ENCODE results near the gene TGFBR3. TPM values are rescaled to one million over a fixed set of nuclear protein-coding genes. Genes with fewer than 3 reads are reported as not detected.

TGFBR3 gene
- total and polyA plus RNA-seq, 8 donors: 6.0 to 34.8 (median 21.4) TPM

DNA sequence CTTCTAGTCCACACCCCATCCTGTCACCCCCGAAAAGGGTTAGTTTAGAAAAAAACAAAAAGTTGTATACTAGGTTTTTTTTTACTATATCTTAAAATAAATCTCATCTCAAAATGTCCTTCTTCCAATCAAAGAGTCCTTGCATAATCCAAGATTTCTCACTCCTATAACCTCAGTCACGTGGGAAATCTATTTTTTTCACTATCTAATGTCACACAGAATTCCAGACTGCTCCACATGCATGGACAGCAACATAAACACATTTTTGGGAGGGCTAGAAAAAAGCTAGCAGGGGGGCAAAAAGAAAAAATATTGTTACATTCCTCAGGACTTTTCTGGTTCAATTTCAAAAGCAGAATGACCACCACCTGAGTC, 39.3 kb downstream of the TGFBR3 start:
- Histone ChIP-seq H3K4me3 (no peak overlapping the region), H3K9me3 (no peaks in the 10 kb centered on the region), H3K27ac (peak overlapping the region in 1 of 4 donors; percentile 26), H3K36me3 (no peaks in the 10 kb centered on the region), H3K4me1 (peaks cover 10 to 34% (median 26%) of the 10 kb centered on the region in 3 donors), H3K27me3 (no peaks in the 10 kb centered on the region)
- 36 to 38% methylated on average over 2 of the region's 2 CpGs for WGBS, 2 donors
- ATAC-seq (no peak), FAIRE-seq (no peak), DNase-seq (no peak)
- intact Hi-C loops (cut with DNase I): no loop called here
- TF ChIP-seq, protein P1, sequence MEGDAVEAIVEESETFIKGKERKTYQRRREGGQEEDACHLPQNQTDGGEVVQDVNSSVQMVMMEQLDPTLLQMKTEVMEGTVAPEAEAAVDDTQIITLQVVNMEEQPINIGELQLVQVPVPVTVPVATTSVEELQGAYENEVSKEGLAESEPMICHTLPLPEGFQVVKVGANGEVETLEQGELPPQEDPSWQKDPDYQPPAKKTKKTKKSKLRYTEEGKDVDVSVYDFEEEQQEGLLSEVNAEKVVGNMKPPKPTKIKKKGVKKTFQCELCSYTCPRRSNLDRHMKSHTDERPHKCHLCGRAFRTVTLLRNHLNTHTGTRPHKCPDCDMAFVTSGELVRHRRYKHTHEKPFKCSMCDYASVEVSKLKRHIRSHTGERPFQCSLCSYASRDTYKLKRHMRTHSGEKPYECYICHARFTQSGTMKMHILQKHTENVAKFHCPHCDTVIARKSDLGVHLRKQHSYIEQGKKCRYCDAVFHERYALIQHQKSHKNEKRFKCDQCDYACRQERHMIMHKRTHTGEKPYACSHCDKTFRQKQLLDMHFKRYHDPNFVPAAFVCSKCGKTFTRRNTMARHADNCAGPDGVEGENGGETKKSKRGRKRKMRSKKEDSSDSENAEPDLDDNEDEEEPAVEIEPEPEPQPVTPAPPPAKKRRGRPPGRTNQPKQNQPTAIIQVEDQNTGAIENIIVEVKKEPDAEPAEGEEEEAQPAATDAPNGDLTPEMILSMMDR (IDR thresholded peaks at IDR 0.05): no peak

DNA sequence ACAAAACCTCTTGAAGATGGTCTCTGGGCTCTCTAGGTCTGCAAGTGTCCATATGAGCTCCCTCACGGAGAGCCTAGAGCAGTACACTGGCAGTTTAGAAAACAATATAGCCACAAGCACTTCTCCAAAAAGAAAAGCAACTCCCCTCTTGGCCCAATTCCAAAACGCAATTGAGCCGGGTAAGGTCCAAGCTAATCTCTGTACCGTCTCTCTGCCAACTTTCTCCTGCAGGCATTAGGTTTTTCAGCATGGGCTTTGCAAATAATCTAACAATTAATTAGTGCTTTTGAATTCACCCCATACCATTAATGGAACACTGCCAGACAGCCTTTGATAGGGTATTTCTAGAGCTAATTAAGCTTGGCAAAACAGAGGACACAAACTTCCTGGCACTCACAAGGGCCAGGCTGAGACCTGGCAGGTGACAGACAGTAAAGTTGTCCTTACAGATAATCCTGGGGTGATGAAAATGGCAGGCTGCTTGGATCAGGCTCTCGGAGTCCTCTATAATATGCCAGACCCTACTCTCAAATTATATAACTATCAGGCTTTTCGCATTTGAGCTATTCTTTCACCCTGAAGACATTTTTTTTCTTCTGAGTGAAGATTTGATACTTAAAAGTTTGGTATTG, 39.8 kb downstream of the TGFBR3 start:
- DNase-seq (peak in 3 of 6 donors; percentile 44 to 60 (median 50)), ATAC-seq (peak; percentile 61 to 78 (median 74))

DNA sequence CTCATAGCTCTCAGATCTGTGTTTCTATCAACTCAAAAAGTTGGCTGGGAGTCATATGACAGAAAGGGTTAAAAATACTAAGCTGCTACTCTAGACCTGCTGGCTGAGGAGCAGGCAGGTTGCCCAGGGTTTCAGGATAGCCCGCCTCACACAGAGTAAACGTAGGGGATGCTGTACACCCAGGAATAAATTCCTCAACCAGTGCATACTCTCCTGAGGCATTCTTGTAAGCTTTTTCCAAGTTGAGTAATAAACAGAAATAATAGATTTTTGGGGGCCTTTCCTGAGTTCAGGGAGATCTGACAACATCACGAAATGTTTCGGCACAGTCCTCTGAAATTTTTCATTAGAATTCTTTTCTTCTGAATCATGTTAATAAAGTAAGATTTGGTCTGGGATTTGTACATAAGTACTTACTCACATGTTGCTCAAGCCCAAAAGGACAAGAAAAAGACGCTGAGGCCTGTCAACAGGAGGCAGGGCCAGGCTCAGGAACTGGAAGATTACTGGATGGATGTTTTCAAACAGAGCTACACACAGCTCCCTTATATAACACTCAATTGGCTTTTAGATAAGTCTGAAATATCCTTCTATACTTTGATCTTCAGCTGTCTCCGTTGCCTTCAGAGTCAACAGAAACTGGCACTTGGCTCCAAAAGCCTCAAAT, 41.0 kb downstream of the TGFBR3 start:
- ATAC-seq (peak; percentile 62 to 79 (median 73)), FAIRE-seq (no peak), DNase-seq (peak in 1 of 6 donors; percentile 31)
- intact Hi-C loops (cut with DNase I): no loop called here
- Histone ChIP-seq H3K4me1 (peaks cover 10 to 25% (median 20%) of the 10 kb centered on the region in 3 donors), H3K36me3 (no peaks in the 10 kb centered on the region), H3K27me3 (no peaks in the 10 kb centered on the region), H3K4me3 (no peak overlapping the region), H3K27ac (peak overlapping the region in 3 of 4 donors; percentile 26 to 45 (median 28)), H3K9me3 (no peaks in the 10 kb centered on the region)
- TF ChIP-seq, protein P1 (IDR thresholded peaks at IDR 0.05): no peak
- WGBS, 2 donors: 31 to 38% methylated on average over 6 of the region's 6 CpGs

More for the DNA sequence above, 39.8 kb downstream of the TGFBR3 start:
- intact Hi-C loops (cut with DNase I): no loop called here
- H3K27me3 ChIP-seq: no peaks in the 10 kb centered on the region
- no peak for FAIRE-seq
- H3K36me3 ChIP-seq: no peaks in the 10 kb centered on the region
- TF ChIP-seq, protein P1 (IDR thresholded peaks at IDR 0.05): no peak
- H3K27ac ChIP-seq: peak overlapping the region in 3 of 4 donors; percentile 26 to 45 (median 28)
- WGBS, 2 donors: 10 to 14% methylated on average over 6 of the region's 6 CpGs
- peaks cover 10 to 29% (median 24%) of the 10 kb centered on the region in 3 donors for H3K4me1 ChIP-seq
- no peak overlapping the region for H3K4me3 ChIP-seq
- no peaks in the 10 kb centered on the region for H3K9me3 ChIP-seq

DNA sequence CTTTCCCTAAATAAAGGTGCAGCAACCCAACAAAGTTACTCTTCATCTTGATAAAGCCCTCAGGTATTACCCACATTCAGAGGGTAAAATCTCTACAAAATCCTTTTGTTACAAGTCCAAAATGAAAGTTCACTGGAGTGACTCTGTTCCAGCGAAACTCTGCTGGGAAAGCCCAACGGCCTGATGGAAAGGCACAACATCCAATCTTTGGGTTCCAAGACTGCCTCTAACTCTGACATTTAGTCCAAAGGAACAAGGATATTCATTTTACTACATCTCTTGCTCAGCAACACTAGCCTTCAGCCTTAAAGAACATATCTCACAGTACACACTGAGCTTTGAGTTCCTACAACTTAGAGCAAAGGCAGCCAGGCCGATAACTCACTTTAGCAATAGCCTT, 42.1 kb downstream of the TGFBR3 start:
- ATAC-seq: no peak

More for the DNA sequence above, 42.1 kb downstream of the TGFBR3 start:
- Histone ChIP-seq H3K27me3 (no peaks in the 10 kb centered on the region), H3K9me3 (no peaks in the 10 kb centered on the region), H3K27ac (no peak overlapping the region), H3K36me3 (no peaks in the 10 kb centered on the region), H3K4me3 (no peak overlapping the region), H3K4me1 (peaks cover 10 to 25% (median 20%) of the 10 kb centered on the region in 3 donors)
- TF ChIP-seq, protein P1 (IDR thresholded peaks at IDR 0.05): no peak
- intact Hi-C loops (cut with DNase I): no loop called here
- FAIRE-seq: no peak
- WGBS, 2 donors: 96% methylated on average over 3 of the region's 3 CpGs
- DNase-seq: no peak

All from pancreas (tissue), 10 donors.